Measurements from ENCODE around the gene FANCF.

The FANCF gene

GRCh38 chr11:22670830-22671229 is 45.2 kb upstream of the FANCF start:
- Histone ChIP-seq H3K18ac (ENCODE audit: low read length) (no peak overlapping the region), H2BK12ac (ENCODE audit: low read length) (no peak overlapping the region), H3K27me3 (ENCODE audit: control insufficient read depth in 3 of 3, insufficient read depth in 3 of 3, low read depth in 1 of 3, low read length in 3 of 3) (no peaks in the 10 kb centered on the region), H3K36me3 (replicated peaks in 1 of 2; ENCODE audit: control insufficient read depth in 2 of 2, insufficient read depth in 2 of 2, low read length in 2 of 2) (no peaks in the 10 kb centered on the region), H4K8ac (ENCODE audit: low read depth, low read length) (no peak overlapping the region), H3K9ac (ENCODE audit: low read depth, low read length, poor library complexity) (no peak overlapping the region), H3K4me1 (ENCODE audit: control insufficient read depth in 2 of 2, insufficient read depth in 1 of 2, low read depth in 1 of 2, low read length in 2 of 2) (peaks cover 2 to 8% of the 10 kb centered on the region in 2 donors), H2AK5ac (ENCODE audit: low read depth, low read length) (no peak overlapping the region), H3K4ac (ENCODE audit: low read length) (no peak overlapping the region), H2BK5ac (ENCODE audit: low read length) (no peak overlapping the region), H3K27ac (replicated peaks; ENCODE audit: low read length) (no peak overlapping the region), H2BK120ac (ENCODE audit: low read depth, low read length) (no peak overlapping the region), H3K14ac (ENCODE audit: low read length) (no peak overlapping the region), H3K23ac (ENCODE audit: low read depth, low read length, poor library complexity) (no peak overlapping the region), H3K4me3 (ENCODE audit: low read length in 2 of 2) (no peak overlapping the region), H3K79me1 (ENCODE audit: low read depth, low read length) (no peaks in the 10 kb centered on the region), H2AFZ (ENCODE audit: low read length) (no peak overlapping the region), H2BK15ac (ENCODE audit: low read length) (no peak overlapping the region), H3K4me2 (ENCODE audit: insufficient read depth, low read length, poor library complexity, severe bottlenecking) (no peak overlapping the region), H3K9me3 (replicated peaks in 1 of 2; ENCODE audit: control insufficient read depth in 2 of 2, insufficient read depth in 1 of 2, low read depth in 1 of 2, low read length in 2 of 2) (no peaks in the 10 kb centered on the region), H4K91ac (ENCODE audit: low read depth, low read length, poor library complexity) (no peak overlapping the region)
- no CpG with 5 or more reads among the region's 1 CpG for WGBS, 2 donors (ENCODE audit: extremely low coverage in 2 of 2, insufficient read length in 2 of 2, insufficient replicate concordance in 1 of 2)
- no peak for DNase-seq (ENCODE audit: low spot score)

- H3K23ac ChIP-seq (ENCODE audit: low read depth, low read length, poor library complexity), result no peak overlapping the region
- no peaks in the 10 kb centered on the region for H3K36me3 ChIP-seq (replicated peaks in 1 of 2; ENCODE audit: control insufficient read depth in 2 of 2, insufficient read depth in 2 of 2, low read length in 2 of 2)
- H4K91ac ChIP-seq (ENCODE audit: low read depth, low read length, poor library complexity), result no peak overlapping the region
- peaks cover 3 to 9% of the 10 kb centered on the region in 2 donors for H3K4me1 ChIP-seq (ENCODE audit: control insufficient read depth in 2 of 2, insufficient read depth in 1 of 2, low read depth in 1 of 2, low read length in 2 of 2)
- H2BK5ac ChIP-seq (ENCODE audit: low read length), result no peak overlapping the region
- H2AK5ac ChIP-seq (ENCODE audit: low read depth, low read length), result no peak overlapping the region
- H3K9me3 ChIP-seq (replicated peaks in 1 of 2; ENCODE audit: control insufficient read depth in 2 of 2, insufficient read depth in 1 of 2, low read depth in 1 of 2, low read length in 2 of 2), result no peaks in the 10 kb centered on the region
- H3K27ac ChIP-seq (replicated peaks; ENCODE audit: low read length), result no peak overlapping the region
- no peak for DNase-seq (ENCODE audit: low spot score)
- no peak overlapping the region for H3K4me3 ChIP-seq (ENCODE audit: low read length in 2 of 2)
- no peaks in the 10 kb centered on the region for H3K27me3 ChIP-seq (ENCODE audit: control insufficient read depth in 3 of 3, insufficient read depth in 3 of 3, low read depth in 1 of 3, low read length in 3 of 3)
- H3K4me2 ChIP-seq (ENCODE audit: insufficient read depth, low read length, poor library complexity, severe bottlenecking), result no peak overlapping the region
- no peak overlapping the region for H3K14ac ChIP-seq (ENCODE audit: low read length)
- no peak overlapping the region for H3K4ac ChIP-seq (ENCODE audit: low read length)
- WGBS, 2 donors (ENCODE audit: extremely low coverage in 2 of 2, insufficient read length in 2 of 2, insufficient replicate concordance in 1 of 2), result no CpG with 5 or more reads among the region's 2 CpGs
- no peak overlapping the region for H2BK120ac ChIP-seq (ENCODE audit: low read depth, low read length)
- H3K79me1 ChIP-seq (ENCODE audit: low read depth, low read length), result no peaks in the 10 kb centered on the region
- no peak overlapping the region for H2AFZ ChIP-seq (ENCODE audit: low read length)
- no peak overlapping the region for H2BK12ac ChIP-seq (ENCODE audit: low read length)
- no peak overlapping the region for H3K18ac ChIP-seq (ENCODE audit: low read length)
- H3K9ac ChIP-seq (ENCODE audit: low read depth, low read length, poor library complexity), result no peak overlapping the region
- no peak overlapping the region for H2BK15ac ChIP-seq (ENCODE audit: low read length)
- H4K8ac ChIP-seq (ENCODE audit: low read depth, low read length), result no peak overlapping the region
Observed at GRCh38 chr11:22669368-22669767, 43.7 kb upstream of the FANCF start.

DNA sequence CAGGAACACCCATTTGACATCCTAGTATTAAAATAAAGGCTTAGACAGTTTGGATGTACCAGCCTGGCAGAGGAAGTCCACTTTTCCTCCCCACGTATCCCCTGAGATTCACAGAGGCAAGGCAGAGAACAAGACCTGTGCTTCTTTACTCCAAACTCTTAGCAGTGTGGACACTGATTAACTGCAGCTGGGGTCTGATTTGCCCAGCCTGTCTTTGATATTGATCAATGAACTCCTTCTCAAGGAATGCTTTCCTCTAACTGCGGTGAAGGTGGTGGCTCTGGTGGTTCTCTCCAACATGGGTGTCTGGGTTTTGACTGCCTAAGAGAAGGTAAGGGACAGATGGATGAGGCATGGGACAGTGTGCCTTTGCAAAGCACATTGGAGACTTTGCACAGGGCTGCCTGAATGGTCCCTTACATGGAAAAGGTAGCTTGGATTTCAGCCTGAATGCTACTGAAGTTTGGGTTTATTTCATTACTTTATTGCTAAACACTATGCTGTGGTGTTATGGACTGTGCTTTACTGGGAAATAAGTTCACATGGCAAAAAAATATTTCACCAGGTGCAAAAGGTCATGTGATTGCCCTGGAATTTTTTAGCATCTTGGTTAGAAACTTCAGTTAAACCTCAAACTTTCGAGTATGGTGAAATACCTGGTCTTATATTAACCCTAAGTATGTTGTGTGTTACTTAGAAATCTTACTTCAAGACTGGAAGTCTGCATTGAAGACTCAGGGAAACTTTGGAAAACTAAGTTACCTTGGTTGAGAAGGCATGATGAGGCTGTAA is 42.6 kb upstream of the FANCF start:
- peaks cover 3 to 9% of the 10 kb centered on the region in 2 donors for H3K4me1 ChIP-seq (ENCODE audit: control insufficient read depth in 2 of 2, insufficient read depth in 1 of 2, low read depth in 1 of 2, low read length in 2 of 2)
- no peaks in the 10 kb centered on the region for H3K27me3 ChIP-seq (ENCODE audit: control insufficient read depth in 3 of 3, insufficient read depth in 3 of 3, low read depth in 1 of 3, low read length in 3 of 3)
- H2AFZ ChIP-seq (ENCODE audit: low read length), result no peak overlapping the region
- H3K27ac ChIP-seq (replicated peaks; ENCODE audit: low read length), result no peak overlapping the region
- no peaks in the 10 kb centered on the region for H3K36me3 ChIP-seq (replicated peaks in 1 of 2; ENCODE audit: control insufficient read depth in 2 of 2, insufficient read depth in 2 of 2, low read length in 2 of 2)
- no peak overlapping the region for H4K8ac ChIP-seq (ENCODE audit: low read depth, low read length)
- no CpG with 5 or more reads among the region's 3 CpGs for WGBS, 2 donors (ENCODE audit: extremely low coverage in 2 of 2, insufficient read length in 2 of 2, insufficient replicate concordance in 1 of 2)
- no peak overlapping the region for H2BK15ac ChIP-seq (ENCODE audit: low read length)
- H2AK5ac ChIP-seq (ENCODE audit: low read depth, low read length), result no peak overlapping the region
- H3K4me2 ChIP-seq (ENCODE audit: insufficient read depth, low read length, poor library complexity, severe bottlenecking), result no peak overlapping the region
- DNase-seq (ENCODE audit: low spot score), result no peak
- no peak overlapping the region for H3K14ac ChIP-seq (ENCODE audit: low read length)
- no peak overlapping the region for H2BK5ac ChIP-seq (ENCODE audit: low read length)
- H3K4ac ChIP-seq (ENCODE audit: low read length), result no peak overlapping the region
- no peak overlapping the region for H2BK12ac ChIP-seq (ENCODE audit: low read length)
- no peak overlapping the region for H3K23ac ChIP-seq (ENCODE audit: low read depth, low read length, poor library complexity)
- H3K9me3 ChIP-seq (replicated peaks in 1 of 2; ENCODE audit: control insufficient read depth in 2 of 2, insufficient read depth in 1 of 2, low read depth in 1 of 2, low read length in 2 of 2), result no peaks in the 10 kb centered on the region
- no peak overlapping the region for H3K18ac ChIP-seq (ENCODE audit: low read length)
- H3K79me1 ChIP-seq (ENCODE audit: low read depth, low read length), result no peaks in the 10 kb centered on the region
- H3K4me3 ChIP-seq (ENCODE audit: low read length in 2 of 2), result no peak overlapping the region
- H3K9ac ChIP-seq (ENCODE audit: low read depth, low read length, poor library complexity), result no peak overlapping the region
- no peak overlapping the region for H2BK120ac ChIP-seq (ENCODE audit: low read depth, low read length)
- no peak overlapping the region for H4K91ac ChIP-seq (ENCODE audit: low read depth, low read length, poor library complexity)

GRCh38 chr11:22666688-22667439 is 41.2 kb upstream of the FANCF start:
- no peaks in the 10 kb centered on the region for H3K36me3 ChIP-seq (replicated peaks in 1 of 2; ENCODE audit: control insufficient read depth in 2 of 2, insufficient read depth in 2 of 2, low read length in 2 of 2)

More at GRCh38 chr11:22666688-22667439, 41.2 kb upstream of the FANCF start:
- peak overlapping the region; percentile 82 for H3K14ac ChIP-seq (ENCODE audit: low read length)
- no peak overlapping the region for H2BK120ac ChIP-seq (ENCODE audit: low read depth, low read length)
- peak overlapping the region; percentile 94 for H2AFZ ChIP-seq (ENCODE audit: low read length)
- H3K4me1 ChIP-seq (ENCODE audit: control insufficient read depth in 2 of 2, insufficient read depth in 1 of 2, low read depth in 1 of 2, low read length in 2 of 2), result peaks cover 3 to 9% of the 10 kb centered on the region in 2 donors
- peak overlapping the region; percentile 46 to 78 for H3K4me3 ChIP-seq (ENCODE audit: low read length in 2 of 2)
- no peaks in the 10 kb centered on the region for H3K27me3 ChIP-seq (ENCODE audit: control insufficient read depth in 3 of 3, insufficient read depth in 3 of 3, low read depth in 1 of 3, low read length in 3 of 3)
- peak overlapping the region; percentile 87 for H3K18ac ChIP-seq (ENCODE audit: low read length)
- no peaks in the 10 kb centered on the region for H3K9me3 ChIP-seq (replicated peaks in 1 of 2; ENCODE audit: control insufficient read depth in 2 of 2, insufficient read depth in 1 of 2, low read depth in 1 of 2, low read length in 2 of 2)
- H2BK12ac ChIP-seq (ENCODE audit: low read length), result no peak overlapping the region
- H3K79me1 ChIP-seq (ENCODE audit: low read depth, low read length), result no peaks in the 10 kb centered on the region
- H3K4me2 ChIP-seq (ENCODE audit: insufficient read depth, low read length, poor library complexity, severe bottlenecking), result peak overlapping the region; percentile 86
- H3K27ac ChIP-seq (replicated peaks; ENCODE audit: low read length), result no peak overlapping the region
- H3K9ac ChIP-seq (ENCODE audit: low read depth, low read length, poor library complexity), result peak overlapping the region; percentile 81
- no peak overlapping the region for H3K4ac ChIP-seq (ENCODE audit: low read length)
- no CpG with 5 or more reads among the region's 40 CpGs for WGBS, 2 donors (ENCODE audit: extremely low coverage in 2 of 2, insufficient read length in 2 of 2, insufficient replicate concordance in 1 of 2)
- H3K23ac ChIP-seq (ENCODE audit: low read depth, low read length, poor library complexity), result peak overlapping the region; percentile 31
- peak; percentile 39 for DNase-seq (ENCODE audit: low spot score)
- H4K8ac ChIP-seq (ENCODE audit: low read depth, low read length), result no peak overlapping the region
- no peak overlapping the region for H2BK5ac ChIP-seq (ENCODE audit: low read length)
- no peak overlapping the region for H2AK5ac ChIP-seq (ENCODE audit: low read depth, low read length)
- H2BK15ac ChIP-seq (ENCODE audit: low read length), result no peak overlapping the region
- no peak overlapping the region for H4K91ac ChIP-seq (ENCODE audit: low read depth, low read length, poor library complexity)
